Measurements from ENCODE around the gene UPK1B. TPM values are rescaled to one million over a fixed set of nuclear protein-coding genes. Genes with fewer than 3 reads are reported as not detected.
A peak's percentile ranks its signal among the peaks of the same experiment; 100 is the strongest.
"Not testable (repeated sequence)": the region's sequence is repeated elsewhere in the genome, so short reads cannot be mapped to it uniquely, and the experiment has no call there.

UPK1B gene
- polyA plus RNA-seq, 1 donor: 1.1 TPM

DNA sequence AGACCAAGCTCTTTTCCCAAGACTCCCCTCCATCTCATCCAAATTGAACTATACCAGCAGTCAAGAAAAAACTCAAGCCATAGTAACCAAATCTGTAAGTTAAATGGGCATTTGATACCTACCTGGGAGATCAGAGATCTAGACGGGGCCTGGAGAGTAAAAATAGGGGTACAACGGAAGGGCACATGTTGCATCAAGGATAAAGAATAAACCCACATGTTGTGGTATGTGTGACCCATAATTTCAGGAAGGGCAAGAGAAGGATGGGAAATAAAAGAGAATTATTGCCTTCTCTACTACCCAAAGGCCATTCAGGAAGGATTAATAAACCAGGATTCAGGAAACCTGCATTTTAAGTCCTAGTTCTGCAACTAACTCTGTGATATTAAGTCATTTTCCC, 25.9 kb upstream of the UPK1B start:
- Histone ChIP-seq H3K4me3 (ENCODE audit: low read length) (no peak overlapping the region), H3K27ac (ENCODE audit: low read length) (no peak overlapping the region), H3K36me3 (ENCODE audit: control insufficient read depth, insufficient read depth, low read length) (no peaks in the 10 kb centered on the region), H3K4me1 (ENCODE audit: control insufficient read depth, insufficient read depth, low read length) (no peaks in the 10 kb centered on the region), H3K9me3 (ENCODE audit: control insufficient read depth, low read depth, low read length) (no peaks in the 10 kb centered on the region), H3K27me3 (ENCODE audit: control insufficient read depth, insufficient read depth, low read length) (no peaks in the 10 kb centered on the region)
- WGBS (ENCODE audit: insufficient coverage, low lambda C conversion rate): 50% methylated on average over 2 of the region's 2 CpGs
- no peak for DNase-seq

GRCh38 chr3:119148493-119149180, 24.8 kb upstream of the UPK1B start:
- no CpG with 5 or more reads among the region's 2 CpGs for WGBS (ENCODE audit: insufficient coverage, low lambda C conversion rate)
- H3K36me3 ChIP-seq (ENCODE audit: control insufficient read depth, insufficient read depth, low read length): no peaks in the 10 kb centered on the region

DNA sequence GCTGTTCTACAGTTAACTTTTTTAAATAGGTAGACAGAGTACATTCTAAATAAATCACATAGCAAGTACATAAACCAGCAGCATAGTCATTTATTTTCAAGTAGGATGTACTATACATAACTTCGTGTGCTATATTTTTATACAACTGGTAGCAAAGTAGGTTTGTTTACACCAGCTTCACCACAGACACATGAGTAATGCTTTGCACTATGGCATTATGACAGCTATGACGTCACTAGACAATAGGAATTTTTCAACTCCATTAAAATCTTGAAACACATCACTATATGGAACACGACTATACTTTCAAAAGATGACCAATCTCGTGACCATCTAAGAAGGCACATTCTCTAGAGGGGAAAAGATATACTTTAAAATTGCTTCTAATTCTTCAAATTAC, 23.9 kb upstream of the UPK1B start:
- WGBS (ENCODE audit: insufficient coverage, low lambda C conversion rate): 100% methylated on average over 2 of the region's 4 CpGs
- DNase-seq: no peak
- Histone ChIP-seq H3K36me3 (ENCODE audit: control insufficient read depth, insufficient read depth, low read length) (no peaks in the 10 kb centered on the region), H3K9me3 (ENCODE audit: control insufficient read depth, low read depth, low read length) (no peaks in the 10 kb centered on the region), H3K4me1 (ENCODE audit: control insufficient read depth, insufficient read depth, low read length) (no peaks in the 10 kb centered on the region), H3K27ac (ENCODE audit: low read length) (no peak overlapping the region), H3K27me3 (ENCODE audit: control insufficient read depth, insufficient read depth, low read length) (no peaks in the 10 kb centered on the region), H3K4me3 (ENCODE audit: low read length) (no peak overlapping the region)

More at GRCh38 chr3:119148493-119149180, 24.8 kb upstream of the UPK1B start:
- Histone ChIP-seq H3K4me3 (ENCODE audit: low read length) (no peak overlapping the region), H3K9me3 (ENCODE audit: control insufficient read depth, low read depth, low read length) (no peaks in the 10 kb centered on the region), H3K4me1 (ENCODE audit: control insufficient read depth, insufficient read depth, low read length) (no peaks in the 10 kb centered on the region), H3K27ac (ENCODE audit: low read length) (no peak overlapping the region), H3K27me3 (ENCODE audit: control insufficient read depth, insufficient read depth, low read length) (no peaks in the 10 kb centered on the region)
- peak in 1 of 2 donors; percentile 44 for DNase-seq

- no peaks in the 10 kb centered on the region for H3K36me3 ChIP-seq (ENCODE audit: control insufficient read depth, insufficient read depth, low read length)
- H3K27me3 ChIP-seq (ENCODE audit: control insufficient read depth, insufficient read depth, low read length): no peaks in the 10 kb centered on the region
- H3K4me1 ChIP-seq (ENCODE audit: control insufficient read depth, insufficient read depth, low read length): no peaks in the 10 kb centered on the region
- H3K9me3 ChIP-seq (ENCODE audit: control insufficient read depth, low read depth, low read length): no peaks in the 10 kb centered on the region
- no peak overlapping the region for H3K27ac ChIP-seq (ENCODE audit: low read length)
- no peak overlapping the region for H3K4me3 ChIP-seq (ENCODE audit: low read length)
- no peak for DNase-seq
Observed at GRCh38 chr3:119156868-119157267, 16.5 kb upstream of the UPK1B start.

DNA sequence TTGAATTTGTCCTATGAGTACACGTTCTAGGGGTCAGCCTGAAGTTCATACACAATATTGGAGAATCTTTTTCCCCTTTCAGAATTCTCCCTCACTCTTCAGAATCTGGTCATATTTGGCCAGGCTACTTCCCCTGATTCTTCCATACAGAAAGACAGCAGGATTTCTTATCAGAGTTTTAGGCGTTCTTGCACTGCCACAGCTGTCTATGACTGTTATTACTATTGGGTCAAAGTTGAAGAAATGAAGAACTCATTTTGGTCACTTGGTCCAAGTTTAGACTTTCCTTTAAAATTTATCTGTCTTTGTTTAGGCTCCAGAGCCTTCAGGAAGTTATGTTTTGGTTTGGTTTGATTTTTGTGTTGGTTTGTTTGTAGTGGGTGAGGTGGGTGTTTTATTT, 15.4 kb upstream of the UPK1B start:
- no peaks in the 10 kb centered on the region for H3K4me1 ChIP-seq (ENCODE audit: control insufficient read depth, insufficient read depth, low read length)
- H3K27me3 ChIP-seq (ENCODE audit: control insufficient read depth, insufficient read depth, low read length): no peaks in the 10 kb centered on the region
- 80% methylated on average over 1 of the region's 2 CpGs for WGBS (ENCODE audit: insufficient coverage, low lambda C conversion rate)
- H3K36me3 ChIP-seq (ENCODE audit: control insufficient read depth, insufficient read depth, low read length): no peaks in the 10 kb centered on the region
- no peak overlapping the region for H3K4me3 ChIP-seq (ENCODE audit: low read length)
- no peak overlapping the region for H3K27ac ChIP-seq (ENCODE audit: low read length)
- no peak for DNase-seq
- H3K9me3 ChIP-seq (ENCODE audit: control insufficient read depth, low read depth, low read length): no peaks in the 10 kb centered on the region

DNA sequence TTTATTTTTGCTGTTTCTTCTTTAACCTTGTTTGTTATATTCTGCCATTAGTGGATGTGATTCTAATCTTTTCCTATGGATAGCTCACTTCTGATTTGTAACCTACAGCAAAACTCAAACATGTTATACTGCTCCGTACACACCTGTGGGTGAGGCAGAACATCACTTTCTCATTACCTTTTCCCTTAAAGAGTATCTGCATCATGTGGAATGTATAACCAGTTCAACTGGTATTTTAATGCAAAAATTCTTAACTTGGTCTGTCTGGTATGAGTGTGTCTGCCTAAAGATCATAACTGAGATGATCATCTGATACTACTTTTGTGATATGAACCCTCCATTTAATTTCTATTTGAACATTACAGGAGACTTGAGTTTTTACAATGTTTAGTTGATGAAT, 13.0 kb upstream of the UPK1B start:
- DNase-seq: no peak
- no peaks in the 10 kb centered on the region for H3K36me3 ChIP-seq (ENCODE audit: control insufficient read depth, insufficient read depth, low read length)
- H3K4me1 ChIP-seq (ENCODE audit: control insufficient read depth, insufficient read depth, low read length): no peaks in the 10 kb centered on the region
- no peaks in the 10 kb centered on the region for H3K27me3 ChIP-seq (ENCODE audit: control insufficient read depth, insufficient read depth, low read length)
- no CpG with 5 or more reads among the region's 1 CpG for WGBS (ENCODE audit: insufficient coverage, low lambda C conversion rate)
- no peak overlapping the region for H3K27ac ChIP-seq (ENCODE audit: low read length)
- H3K9me3 ChIP-seq (ENCODE audit: control insufficient read depth, low read depth, low read length): no peaks in the 10 kb centered on the region
- no peak overlapping the region for H3K4me3 ChIP-seq (ENCODE audit: low read length)

DNA sequence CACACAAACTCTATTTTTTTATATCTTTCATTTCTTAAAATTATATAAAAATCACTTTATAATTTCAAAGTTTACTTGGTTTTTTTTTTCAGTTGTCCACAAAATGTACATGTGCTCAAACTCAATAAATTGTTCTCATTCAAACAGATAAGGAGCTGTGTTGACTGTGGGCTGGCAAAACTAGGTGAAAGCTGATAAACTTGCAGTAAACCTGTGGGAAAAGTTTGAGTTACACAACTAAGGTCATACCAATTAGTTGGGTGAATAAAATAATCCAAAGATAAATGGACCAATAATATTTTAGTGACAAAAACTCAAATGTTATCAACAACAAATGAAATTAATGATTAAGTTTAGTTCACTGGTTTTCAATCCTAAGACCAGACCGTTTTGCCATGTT, 12.6 kb upstream of the UPK1B start:
- no peaks in the 10 kb centered on the region for H3K9me3 ChIP-seq (ENCODE audit: control insufficient read depth, low read depth, low read length)
- H3K36me3 ChIP-seq (ENCODE audit: control insufficient read depth, insufficient read depth, low read length): no peaks in the 10 kb centered on the region
- no peak overlapping the region for H3K27ac ChIP-seq (ENCODE audit: low read length)
- H3K4me3 ChIP-seq (ENCODE audit: low read length): no peak overlapping the region
- no peaks in the 10 kb centered on the region for H3K4me1 ChIP-seq (ENCODE audit: control insufficient read depth, insufficient read depth, low read length)
- WGBS (ENCODE audit: insufficient coverage, low lambda C conversion rate): no CpG with 5 or more reads among the region's 1 CpG
- no peaks in the 10 kb centered on the region for H3K27me3 ChIP-seq (ENCODE audit: control insufficient read depth, insufficient read depth, low read length)
- no peak for DNase-seq

DNA sequence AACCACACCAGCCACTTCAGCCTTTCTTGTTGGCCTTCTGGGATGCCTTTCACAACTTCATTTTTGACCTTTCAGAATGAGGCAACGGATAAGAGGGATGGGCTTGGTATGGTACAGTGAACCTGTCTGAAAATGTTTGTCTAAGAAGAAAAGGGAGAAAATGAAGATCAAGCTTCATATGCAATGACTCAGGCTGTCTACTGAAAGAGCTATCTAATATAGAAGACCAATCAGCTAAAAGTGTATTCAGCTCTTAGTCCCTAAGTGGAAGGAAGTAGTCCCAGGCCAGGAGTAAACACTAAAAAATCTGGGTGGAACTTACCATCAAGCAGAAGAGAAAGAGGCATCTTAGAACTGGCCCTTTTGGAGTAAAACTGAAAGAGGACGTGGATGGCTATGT, 12.2 kb upstream of the UPK1B start:
- H3K4me3 ChIP-seq (ENCODE audit: low read length): no peak overlapping the region
- no peak overlapping the region for H3K27ac ChIP-seq (ENCODE audit: low read length)
- H3K4me1 ChIP-seq (ENCODE audit: control insufficient read depth, insufficient read depth, low read length): no peaks in the 10 kb centered on the region
- no peaks in the 10 kb centered on the region for H3K36me3 ChIP-seq (ENCODE audit: control insufficient read depth, insufficient read depth, low read length)
- no peaks in the 10 kb centered on the region for H3K27me3 ChIP-seq (ENCODE audit: control insufficient read depth, insufficient read depth, low read length)
- WGBS (ENCODE audit: insufficient coverage, low lambda C conversion rate): 57% methylated on average over 2 of the region's 2 CpGs
- peak in 1 of 2 donors; percentile 29 for DNase-seq
- H3K9me3 ChIP-seq (ENCODE audit: control insufficient read depth, low read depth, low read length): no peaks in the 10 kb centered on the region

DNA sequence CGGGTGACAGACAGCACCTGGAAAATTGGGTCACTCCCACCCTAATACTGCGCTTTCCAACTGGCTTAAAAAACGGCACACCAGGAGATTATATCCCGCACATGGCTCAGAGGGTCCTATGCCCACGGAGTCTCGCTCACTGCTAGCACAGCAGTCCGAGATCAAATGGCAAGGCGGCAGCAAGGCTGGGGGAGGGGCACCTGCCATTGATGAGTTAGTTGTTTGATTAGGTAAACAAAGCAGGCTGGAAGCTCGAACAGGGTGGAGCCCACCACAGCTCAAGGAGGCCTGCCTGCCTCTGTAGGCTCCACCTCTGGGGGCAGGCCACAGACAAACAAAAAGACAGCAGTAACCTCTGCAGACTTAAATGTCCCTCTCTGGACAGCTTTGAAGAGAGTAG, 8.7 kb upstream of the UPK1B start:
- not testable (repeated sequence) for H3K4me1 ChIP-seq (ENCODE audit: control insufficient read depth, insufficient read depth, low read length); H3K27me3 ChIP-seq (ENCODE audit: control insufficient read depth, insufficient read depth, low read length); H3K9me3 ChIP-seq (ENCODE audit: control insufficient read depth, low read depth, low read length); DNase-seq; H3K27ac ChIP-seq (ENCODE audit: low read length); H3K4me3 ChIP-seq (ENCODE audit: low read length); H3K36me3 ChIP-seq (ENCODE audit: control insufficient read depth, insufficient read depth, low read length)
- WGBS (ENCODE audit: insufficient coverage, low lambda C conversion rate): no CpG with 5 or more reads among the region's 9 CpGs

GRCh38 chr3:119170821-119171220, 2.6 kb upstream of the UPK1B start:
- no peaks in the 10 kb centered on the region for H3K27me3 ChIP-seq (ENCODE audit: control insufficient read depth, insufficient read depth, low read length)
- H3K4me3 ChIP-seq (ENCODE audit: low read length): no peak overlapping the region
- H3K9me3 ChIP-seq (ENCODE audit: control insufficient read depth, low read depth, low read length): no peaks in the 10 kb centered on the region
- no peaks in the 10 kb centered on the region for H3K36me3 ChIP-seq (ENCODE audit: control insufficient read depth, insufficient read depth, low read length)
- H3K27ac ChIP-seq (ENCODE audit: low read length): no peak overlapping the region
- no CpG with 5 or more reads among the region's 3 CpGs for WGBS (ENCODE audit: insufficient coverage, low lambda C conversion rate)
- peaks cover 4% of the 10 kb centered on the region for H3K4me1 ChIP-seq (ENCODE audit: control insufficient read depth, insufficient read depth, low read length)
- no peak for DNase-seq

All from large intestine (tissue), 3 donors.